NCI-H524 treated with DMSO at 0.1 percent for 48 hours (cell line): ENCODE data around the gene ADAMTS9.
"Not testable (repeated sequence)": the region's sequence is repeated elsewhere in the genome, so short reads cannot be mapped to it uniquely, and the experiment has no call there.

Experiments
- DNase-seq: peaks from one replicate; lab custom pipeline; 2025; lab: John Stamatoyannopoulos, UW

ADAMTS9 gene

DNA sequence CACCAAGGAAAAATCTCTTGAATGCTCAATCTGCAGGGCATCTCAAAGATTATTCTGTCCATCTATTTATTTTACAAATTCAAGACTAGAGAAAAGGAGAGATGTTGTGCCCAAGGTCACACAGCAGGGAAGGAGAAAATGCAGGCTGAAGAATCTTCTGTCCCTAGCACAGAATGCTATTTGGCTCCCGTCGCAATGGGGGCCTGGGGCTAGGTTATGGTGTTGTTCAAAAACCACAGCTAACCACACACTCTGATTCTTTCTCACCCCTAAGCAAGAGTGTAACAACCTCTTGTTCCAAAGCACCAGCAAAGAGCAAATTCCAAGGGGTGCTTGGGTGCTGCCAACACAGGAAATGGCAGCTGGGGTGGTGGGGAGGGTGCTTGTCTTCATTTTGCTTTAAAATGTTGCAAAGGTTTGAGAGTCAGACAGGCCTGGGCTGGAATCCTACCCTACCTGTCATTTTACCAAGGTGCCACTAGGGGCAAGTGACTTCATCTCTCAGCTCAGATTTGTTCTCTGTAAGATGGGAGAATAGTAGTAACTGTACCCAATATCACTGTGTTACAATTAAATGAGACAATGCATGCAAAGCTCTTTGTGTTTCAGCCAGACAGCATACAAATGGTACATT is 112.5 kb downstream of the ADAMTS9 start:
- no peak for DNase-seq

DNA sequence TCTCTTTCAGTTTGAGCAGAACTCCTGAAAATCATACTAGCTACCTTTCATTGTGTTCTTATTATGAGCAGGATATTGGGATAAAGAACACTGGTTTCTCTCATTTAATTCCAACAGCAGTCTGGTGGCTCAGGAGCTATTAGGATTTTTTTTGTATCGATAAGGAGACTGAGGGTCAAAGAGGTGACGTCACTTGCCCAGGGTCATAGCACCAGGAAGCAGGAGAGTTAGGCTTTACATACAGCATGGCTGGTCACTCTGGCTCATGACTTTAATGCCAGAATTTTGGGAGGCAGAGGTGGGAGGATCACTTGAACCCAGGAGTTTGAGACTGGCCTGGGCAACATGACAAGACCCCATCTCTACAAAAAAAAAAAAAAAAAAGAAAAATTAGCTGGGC is 113.6 kb downstream of the ADAMTS9 start:
- no peak for DNase-seq

DNA sequence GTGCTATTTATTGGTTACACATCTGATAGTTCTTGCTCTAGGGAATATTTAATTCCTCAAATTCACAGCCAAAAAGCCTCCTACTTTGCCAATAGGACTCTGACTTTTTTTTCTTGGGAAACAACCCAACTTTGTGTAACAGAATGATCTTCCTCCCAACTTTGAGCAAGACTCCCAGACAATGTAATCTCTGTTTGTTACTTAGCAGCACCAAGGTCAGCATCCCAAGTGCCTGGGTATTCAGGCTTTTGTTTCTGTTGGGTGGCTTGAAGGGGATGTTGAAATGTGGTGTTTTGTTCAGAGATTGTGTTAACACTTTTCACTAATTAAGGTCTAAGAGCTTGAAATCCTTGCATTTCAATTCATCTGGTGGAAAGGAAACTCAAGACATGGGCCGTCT is 115.8 kb downstream of the ADAMTS9 start:
- DNase-seq, result no peak

DNA sequence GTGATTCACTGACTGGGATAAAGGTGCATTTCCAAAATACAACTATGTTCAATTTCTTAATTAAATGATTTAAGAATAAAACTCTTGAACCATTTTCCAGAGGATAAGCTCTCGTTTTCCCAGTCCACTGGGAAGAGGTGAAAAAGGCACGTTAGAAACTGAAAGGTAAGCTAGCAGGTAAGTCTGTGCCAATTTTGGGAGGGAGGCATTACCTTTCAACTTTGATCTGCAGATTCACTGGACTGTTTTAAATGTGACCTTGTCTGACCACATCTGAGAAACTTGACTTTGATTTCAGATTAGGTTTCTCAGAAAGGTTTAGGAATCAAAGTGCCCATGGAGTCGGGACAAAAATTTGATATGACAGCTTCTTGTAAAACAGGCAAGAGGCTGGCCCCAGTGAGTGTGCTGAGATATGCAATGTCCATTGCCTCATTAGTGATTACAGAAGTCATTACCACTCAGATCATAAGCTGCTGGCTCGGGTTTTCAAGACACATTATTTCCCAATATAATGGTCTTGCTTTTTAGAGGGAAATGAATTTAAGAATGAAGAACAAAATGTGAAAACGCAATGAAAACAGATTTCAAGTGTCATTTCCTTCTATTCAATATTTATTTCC is 118.8 kb downstream of the ADAMTS9 start:
- DNase-seq, result no peak

DNA sequence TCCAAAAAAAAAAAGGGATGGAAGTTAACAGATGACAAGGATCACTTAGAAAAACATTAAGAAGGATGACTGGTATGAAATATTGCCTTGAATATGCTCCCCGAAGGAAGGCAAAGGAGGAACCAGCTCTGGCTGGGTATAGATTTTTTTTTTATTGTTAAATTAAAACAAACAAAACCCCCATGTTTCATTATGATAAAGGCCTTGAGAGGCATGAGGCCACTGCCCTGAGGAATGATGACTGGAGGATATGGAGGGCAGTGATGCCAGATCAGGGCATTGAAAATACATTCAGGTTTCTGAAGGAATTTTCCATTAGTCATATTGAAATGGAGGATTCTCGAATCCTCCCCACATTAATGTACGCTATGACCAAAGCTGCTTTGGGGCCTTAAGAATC is 120.9 kb downstream of the ADAMTS9 start:
- DNase-seq, result no peak

DNA sequence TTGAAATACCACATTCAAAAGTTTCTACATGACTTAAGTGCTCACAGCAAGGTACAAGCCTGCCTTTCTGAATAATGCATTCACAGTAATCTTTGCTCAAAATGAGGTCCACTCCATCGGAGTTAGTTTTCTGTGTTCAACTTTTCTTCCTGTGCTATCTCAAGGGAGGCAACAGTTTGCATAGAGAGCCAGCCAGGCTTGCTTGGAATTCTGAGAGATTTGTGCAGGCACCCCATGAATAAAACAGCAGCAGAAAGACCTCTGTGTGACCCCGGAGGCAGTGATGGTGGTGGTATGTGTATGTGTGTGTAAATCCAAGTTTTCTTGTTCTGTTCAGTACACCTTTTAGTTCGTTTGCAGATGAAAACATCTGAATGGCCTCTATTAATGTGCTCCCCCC is 124.0 kb downstream of the ADAMTS9 start:
- no peak for DNase-seq

DNA sequence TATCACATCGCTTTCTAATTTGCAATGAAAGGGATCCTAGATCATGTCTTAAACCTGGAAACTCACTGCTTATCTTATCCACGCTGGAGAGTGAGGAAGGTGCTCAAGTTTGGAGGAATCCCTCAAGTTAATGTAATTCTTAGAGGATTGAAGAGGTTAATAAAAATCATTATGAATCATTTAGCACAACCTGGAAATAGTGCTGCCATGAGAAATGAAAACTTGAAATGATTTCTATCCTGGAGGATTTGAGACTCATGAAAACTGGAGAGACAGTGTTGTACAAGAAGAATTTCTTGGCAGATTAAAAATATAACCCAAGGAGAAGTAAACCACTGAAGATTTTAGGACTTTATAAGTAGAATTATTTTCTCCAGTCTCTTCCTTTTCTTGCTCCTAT is 125.9 kb downstream of the ADAMTS9 start:
- no peak for DNase-seq

DNA sequence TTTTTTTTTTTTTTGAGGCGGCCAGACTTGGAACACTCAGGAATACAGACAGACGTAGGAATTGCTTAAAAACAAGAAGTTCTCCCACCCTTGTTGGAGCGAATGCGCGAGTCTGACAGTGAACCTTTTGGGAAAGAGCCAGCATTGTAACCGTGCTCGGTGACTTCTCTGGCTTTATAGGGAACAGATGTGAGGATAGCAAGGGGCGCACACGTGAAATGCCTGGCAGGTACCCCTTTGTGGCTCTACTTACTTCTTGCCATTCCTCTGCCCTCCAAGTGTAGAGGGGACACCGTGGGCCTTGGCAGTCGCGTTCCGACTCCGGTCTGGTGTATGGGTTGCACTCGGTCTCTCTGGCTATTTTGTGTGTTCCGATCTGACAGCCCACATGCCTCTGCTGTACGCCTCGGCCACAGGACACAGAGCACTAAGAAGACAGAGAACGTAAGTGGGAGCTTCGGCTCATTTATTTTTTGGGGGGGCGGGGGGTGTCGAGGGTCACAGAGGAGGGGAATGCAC is 126.4 kb downstream of the ADAMTS9 start:
- no peak for DNase-seq

DNA sequence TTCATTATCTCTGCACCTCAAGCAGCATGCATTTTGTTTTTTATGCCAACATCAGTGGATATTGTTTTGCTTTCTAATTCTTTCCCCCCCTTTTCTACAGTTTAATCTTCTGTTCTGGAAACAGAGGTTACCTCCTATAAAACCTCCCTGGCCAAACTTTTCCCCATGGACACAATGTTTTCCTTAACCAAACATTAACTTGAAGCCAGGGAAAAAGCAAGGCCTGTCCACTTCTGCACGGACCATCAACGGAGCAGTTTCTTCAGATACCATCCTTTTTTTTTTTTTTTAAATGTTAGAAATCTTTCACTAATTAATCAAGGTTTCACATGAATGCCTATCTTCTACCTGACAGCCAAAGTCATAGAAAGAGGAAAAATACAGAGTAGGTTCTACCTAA is 127.0 kb downstream of the ADAMTS9 start:
- DNase-seq, result no peak

DNA sequence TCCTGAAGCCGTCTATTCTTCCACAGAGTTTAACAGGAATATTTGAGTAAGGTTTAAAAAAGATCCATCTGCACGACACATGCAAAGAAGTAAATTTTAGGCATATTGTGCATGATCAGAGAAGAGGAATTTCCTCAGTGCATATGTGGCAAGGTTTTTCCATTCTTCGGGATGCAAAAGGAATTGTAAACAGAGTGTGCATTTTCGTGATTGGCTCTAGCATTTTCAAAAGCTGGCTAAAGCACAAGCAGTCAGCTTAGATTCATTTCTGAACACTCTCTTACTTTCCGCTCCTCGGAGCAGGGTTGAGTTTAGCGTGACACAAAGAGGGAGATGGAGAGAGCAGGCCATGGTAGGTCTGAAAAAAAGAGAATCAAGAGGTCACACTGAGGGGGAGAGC is 128.2 kb downstream of the ADAMTS9 start:
- no peak for DNase-seq

DNA sequence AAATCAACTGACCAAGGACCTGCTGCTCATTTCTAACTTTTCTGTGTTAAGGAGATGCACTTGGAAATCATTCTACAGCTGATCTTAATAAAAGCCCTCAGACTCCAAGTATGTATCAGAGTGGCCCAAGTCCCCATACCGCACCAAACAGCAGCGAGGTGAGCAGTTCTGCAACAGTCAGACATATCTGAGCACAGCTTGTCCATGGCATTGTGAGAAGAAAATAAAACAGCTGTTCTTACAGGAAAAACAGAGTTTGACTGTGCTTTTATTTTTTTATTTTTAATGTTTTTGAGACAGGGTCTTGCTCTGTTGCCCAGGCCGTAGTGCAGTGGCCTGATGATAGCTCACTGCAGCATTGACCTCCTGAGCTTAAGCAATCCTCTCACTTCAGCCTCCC is 131.8 kb downstream of the ADAMTS9 start:
- DNase-seq, result no peak

DNA sequence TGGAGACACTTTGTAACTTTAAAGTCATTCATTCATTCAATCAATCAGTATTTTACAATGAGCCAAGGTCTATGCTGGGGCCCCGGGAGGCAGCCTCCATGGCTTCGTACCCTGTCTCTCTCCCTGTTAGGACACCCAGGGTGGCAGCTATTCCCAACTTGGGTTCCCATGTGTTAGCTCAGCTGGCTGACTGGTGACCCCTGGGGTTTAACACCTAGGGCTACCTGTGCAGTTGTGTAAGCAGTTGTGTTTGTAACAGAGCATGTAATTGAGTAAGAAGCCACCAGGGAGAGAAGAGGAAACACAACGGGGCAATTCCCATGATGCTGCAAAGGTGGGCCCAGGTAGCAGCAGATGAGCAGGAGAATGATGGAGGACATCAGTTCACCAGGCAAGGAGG is 132.4 kb downstream of the ADAMTS9 start:
- no peak for DNase-seq

DNA sequence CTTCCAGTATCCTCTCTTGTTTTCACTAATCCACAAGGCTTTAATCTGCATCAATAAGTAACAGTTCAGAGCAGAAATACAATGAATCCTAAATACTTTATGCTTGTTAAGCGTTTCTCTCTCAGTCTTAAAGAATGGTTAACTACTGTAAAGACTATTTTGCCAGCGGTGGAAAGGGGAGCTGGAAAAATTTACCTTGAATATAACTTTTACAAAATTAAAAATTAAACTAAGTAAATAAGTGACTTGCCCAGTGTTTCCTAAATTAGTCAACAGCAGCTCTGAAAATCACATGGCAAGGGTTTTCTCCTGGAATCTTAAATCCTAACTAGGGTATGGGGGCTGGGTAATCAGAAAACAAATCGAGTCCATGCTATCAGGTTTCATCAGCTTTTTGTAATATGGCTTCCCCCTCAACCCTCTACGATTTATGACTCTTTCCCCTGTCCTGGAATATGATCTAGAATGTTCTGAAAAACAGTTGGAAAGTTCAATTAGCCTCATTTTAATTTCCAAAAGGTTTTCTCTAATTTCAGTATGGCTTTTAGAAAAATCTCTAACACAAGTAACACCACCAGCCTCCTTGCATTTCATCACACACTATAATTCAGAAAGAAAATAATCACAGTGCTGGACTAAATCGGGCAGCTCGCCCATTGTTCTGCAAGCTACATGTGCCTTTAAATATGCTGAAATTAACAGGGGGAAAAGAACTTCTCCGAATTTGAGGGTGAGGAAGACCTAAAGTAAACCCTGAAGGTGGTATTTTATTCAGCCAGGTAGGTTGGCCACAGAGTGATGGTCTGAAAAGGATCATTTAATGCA is 133.5 kb downstream of the ADAMTS9 start:
- DNase-seq, result no peak

DNA sequence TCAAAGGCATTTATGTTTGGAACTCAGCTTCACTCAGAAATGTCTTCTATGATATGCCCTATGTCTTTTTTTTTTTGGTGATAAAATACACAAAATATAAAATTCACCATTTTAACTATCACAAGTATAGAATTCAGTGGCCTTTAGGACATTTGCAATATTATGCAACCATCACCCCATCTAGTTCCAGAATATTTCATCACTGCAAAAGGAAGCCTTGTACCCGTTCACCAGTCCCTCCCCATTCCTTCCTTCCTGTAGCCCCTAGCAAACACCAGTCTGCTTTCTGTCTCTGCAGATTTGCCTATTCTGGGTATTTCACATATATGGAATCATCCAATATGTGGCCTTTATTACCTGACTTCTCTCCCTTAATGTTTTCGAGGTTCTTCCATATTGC is 134.8 kb downstream of the ADAMTS9 start:
- no peak for DNase-seq

DNA sequence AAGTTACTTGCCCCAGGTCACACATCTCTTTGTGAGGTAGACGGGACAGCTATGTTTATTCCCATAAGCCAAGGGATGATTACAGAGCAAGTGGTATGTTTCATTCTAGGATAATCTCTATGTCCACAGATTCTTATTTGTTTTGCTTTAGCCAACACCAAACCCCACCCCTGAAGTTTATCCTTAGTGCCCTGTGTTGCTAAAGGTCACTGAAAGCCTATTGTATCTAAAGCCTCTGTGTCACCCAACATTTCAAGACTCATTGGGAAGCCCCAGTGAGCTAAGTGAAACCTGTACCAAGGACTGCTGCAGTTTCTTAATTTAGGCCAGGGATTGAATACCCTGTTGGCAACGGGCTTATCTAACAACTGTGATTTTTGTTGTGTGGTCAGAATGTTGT is 135.6 kb downstream of the ADAMTS9 start:
- DNase-seq, result no peak

DNA sequence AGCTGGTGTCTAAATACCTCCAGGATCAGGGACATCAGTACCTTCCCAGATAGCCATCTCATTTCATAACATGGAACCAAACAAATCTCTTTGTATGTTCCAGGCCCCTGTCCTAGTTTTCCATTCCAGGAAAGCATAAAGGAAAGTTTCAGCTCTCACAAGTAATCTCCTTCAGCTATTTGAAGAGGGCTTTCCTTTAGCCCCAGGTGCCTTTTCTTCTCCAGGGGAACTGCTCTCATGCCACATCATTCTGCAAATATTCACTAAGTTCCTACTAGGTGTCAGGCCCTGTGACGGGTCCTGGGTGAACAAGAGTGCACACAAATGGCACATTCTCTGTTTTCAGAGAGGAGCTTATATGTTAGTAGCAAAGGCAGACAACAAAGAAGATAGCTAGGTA is 136.1 kb downstream of the ADAMTS9 start:
- no peak for DNase-seq

DNA sequence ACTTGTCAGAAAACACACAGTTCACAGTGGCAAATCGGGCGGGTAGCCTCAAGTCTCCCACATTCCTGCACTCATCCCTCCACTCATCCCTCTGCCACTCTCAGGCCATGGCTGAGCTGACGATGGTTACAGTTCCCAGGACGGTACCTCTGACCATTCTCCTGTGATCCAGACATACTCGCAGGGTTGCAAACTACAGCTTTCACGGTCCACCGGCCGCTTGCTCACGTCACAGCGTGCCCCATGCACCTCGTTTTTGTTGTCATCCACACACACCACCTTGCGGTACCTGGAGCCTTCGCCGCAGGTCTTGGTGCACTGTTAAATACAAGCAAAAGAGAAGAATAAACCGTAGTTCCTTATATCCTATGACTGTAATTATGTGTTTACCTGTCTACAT is 137.1 kb downstream of the ADAMTS9 start:
- no peak for DNase-seq

DNA sequence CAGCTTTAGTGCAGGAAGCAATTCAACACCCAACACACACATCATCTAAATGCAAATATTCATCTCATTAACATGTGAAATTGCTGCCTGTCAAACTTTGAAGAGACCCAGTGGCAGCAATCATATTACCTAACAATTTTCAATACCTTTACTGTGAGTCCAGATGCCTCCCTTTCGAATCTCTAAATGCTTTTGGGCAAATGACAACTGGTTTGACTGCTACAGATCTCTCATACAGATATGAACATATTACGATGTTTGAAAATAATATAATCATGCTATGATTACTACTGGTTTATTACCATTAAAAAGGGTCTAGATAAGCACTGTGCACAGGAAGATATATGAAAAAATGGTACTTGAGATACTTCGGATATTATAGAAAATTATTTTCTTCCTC is 137.9 kb downstream of the ADAMTS9 start:
- DNase-seq, result no peak

DNA sequence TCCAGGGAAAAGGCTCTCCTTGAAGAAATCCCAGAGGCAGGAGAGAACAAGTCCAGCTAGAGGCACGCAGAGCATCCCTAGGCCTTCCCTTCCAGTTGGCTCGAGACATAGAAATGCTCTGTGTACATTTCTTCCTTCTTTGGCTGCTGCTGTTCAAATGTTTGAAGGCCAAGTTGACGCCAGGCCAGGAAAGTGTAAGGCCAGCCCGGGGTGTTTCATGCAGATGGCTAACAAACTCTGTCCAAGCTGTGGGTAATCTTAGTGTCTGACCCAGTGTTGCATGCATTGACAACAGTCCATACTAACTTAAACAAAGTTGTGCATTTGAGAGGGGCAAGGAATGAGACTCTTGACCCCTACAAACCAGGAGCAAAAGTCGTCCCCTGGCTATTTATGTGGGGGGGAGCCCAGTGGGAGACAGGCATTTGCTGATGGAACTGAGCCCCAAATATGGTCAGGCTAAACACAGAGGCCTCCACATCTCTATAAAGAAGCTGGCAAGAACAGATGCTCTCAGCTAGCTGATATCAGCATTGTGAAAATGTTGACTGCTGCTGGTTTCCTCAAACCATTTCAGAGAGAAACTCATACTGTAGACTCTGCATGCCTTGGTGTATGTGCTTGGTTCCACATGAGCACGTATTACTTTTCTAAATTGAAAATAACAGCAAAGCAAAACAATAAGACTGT is 139.5 kb downstream of the ADAMTS9 start:
- no peak for DNase-seq

DNA sequence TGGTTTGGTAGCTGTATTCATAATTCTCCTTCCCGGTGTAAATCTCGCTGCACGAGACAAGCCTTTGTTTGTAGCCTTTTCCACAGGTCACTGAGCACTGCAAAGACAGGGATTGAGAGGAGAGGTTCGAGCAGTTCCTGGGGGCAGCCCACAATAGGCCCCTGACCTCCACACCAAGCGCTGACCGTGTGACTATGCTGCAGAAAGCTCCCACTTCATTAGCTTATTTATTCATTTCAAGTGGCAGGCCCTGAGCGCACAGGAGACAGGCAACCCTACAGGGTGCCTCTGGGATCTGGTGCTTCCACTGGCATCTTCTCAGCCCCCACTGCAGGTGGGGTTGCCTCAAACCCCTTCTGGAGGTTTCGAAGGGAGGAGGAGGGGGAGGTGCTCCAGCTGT is 140.9 kb downstream of the ADAMTS9 start:
- DNase-seq, result no peak

DNA sequence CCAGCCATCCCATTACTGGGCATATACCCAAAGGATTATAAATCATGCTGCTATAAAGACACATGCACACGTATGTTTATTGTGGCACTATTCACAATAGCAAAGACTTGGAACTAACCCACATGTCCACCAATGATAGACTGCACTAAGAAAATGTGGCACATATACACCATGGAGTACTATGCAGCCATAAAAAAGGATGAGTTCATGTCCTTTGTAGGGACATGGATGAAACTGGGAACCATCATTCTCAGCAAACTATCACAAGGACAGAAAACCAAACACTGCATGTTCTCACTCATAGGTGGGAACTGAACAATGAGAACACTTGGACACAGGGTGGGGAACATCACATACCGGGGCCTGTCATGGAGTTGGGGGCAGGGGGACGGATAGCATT is 142.6 kb downstream of the ADAMTS9 start:
- DNase-seq, result not testable (repeated sequence)

DNA sequence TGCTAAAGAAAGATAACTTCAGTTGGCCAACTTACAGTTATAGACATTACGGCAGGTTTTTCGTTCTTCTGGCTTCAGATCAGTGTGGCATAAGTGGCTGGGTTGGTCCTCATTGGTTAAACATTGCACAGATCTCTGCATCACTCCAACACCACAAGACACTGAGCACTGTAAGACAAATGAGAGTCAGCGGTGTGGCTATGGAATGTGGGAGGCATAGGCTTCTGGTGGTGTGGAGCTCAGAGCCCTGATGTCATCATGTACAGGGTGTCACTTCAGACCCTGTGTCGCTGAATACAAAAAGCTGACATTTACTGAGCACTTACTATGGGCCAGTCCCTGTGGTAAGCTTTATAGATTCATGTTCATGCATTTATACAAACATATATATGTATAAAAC is 146.0 kb downstream of the ADAMTS9 start:
- DNase-seq, result no peak
